ENCODE measurements around the gene HNRNPAB.
"Not testable (repeated sequence)": the region's sequence is repeated elsewhere in the genome, so short reads cannot be mapped to it uniquely, and the experiment has no call there.

The HNRNPAB gene

GRCh38 chr5:178213003-178213461, 8.7 kb downstream of the HNRNPAB start:
- DNase-seq: no peak

- no peak for DNase-seq
Measured at GRCh38 chr5:178213748-178214151, 9.4 kb downstream of the HNRNPAB start.

GRCh38 chr5:178214160-178214803, 9.9 kb downstream of the HNRNPAB start:
- DNase-seq: no peak

GRCh38 chr5:178215280-178216002, 11.1 kb downstream of the HNRNPAB start:
- no peak for DNase-seq

- no peak for DNase-seq
Measured at GRCh38 chr5:178216088-178216534, 11.8 kb downstream of the HNRNPAB start.

GRCh38 chr5:178216779-178217178, 12.4 kb downstream of the HNRNPAB start:
- no peak for DNase-seq

GRCh38 chr5:178218237-178218776, 14.0 kb downstream of the HNRNPAB start:
- no peak for DNase-seq

GRCh38 chr5:178218827-178219226, 14.5 kb downstream of the HNRNPAB start:
- no peak for DNase-seq

- DNase-seq: no peak
Measured at GRCh38 chr5:178221282-178221681, 16.9 kb downstream of the HNRNPAB start.

- DNase-seq: no peak
Measured at GRCh38 chr5:178221853-178222252, 17.5 kb downstream of the HNRNPAB start.

- DNase-seq: no peak
Measured at GRCh38 chr5:178222292-178222691, 18.0 kb downstream of the HNRNPAB start.

GRCh38 chr5:178223196-178223773, 19.0 kb downstream of the HNRNPAB start:
- no peak for DNase-seq

- no peak for DNase-seq
Measured at GRCh38 chr5:178223828-178224335, 19.5 kb downstream of the HNRNPAB start.

GRCh38 chr5:178224403-178224802, 20.1 kb downstream of the HNRNPAB start:
- DNase-seq: no peak

- DNase-seq: no peak
Measured at GRCh38 chr5:178225174-178225573, 20.8 kb downstream of the HNRNPAB start.

- no peak for DNase-seq
Measured at GRCh38 chr5:178227138-178227659, 22.9 kb downstream of the HNRNPAB start.

- no peak for DNase-seq
Measured at GRCh38 chr5:178227929-178228328, 23.6 kb downstream of the HNRNPAB start.

- DNase-seq: no peak
Measured at GRCh38 chr5:178228609-178229008, 24.3 kb downstream of the HNRNPAB start.

GRCh38 chr5:178229111-178229510, 24.8 kb downstream of the HNRNPAB start:
- not testable (repeated sequence) for DNase-seq

- no peak for DNase-seq
Measured at GRCh38 chr5:178229861-178230260, 25.5 kb downstream of the HNRNPAB start.

GRCh38 chr5:178230879-178231538, 26.7 kb downstream of the HNRNPAB start:
- DNase-seq: no peak

GRCh38 chr5:178231539-178232123, 27.3 kb downstream of the HNRNPAB start:
- DNase-seq: no peak
